GM10266 (cell line): Measurements from ENCODE around the gene TSG101.
A peak's percentile ranks its signal among the peaks of the same experiment; 100 is the strongest.

Experiments
- DNase-seq: peaks from one replicate; pipeline ENCODE4 v3.0.0; 2012; ENCODE audit errors: extremely low spot score
- CTCF ChIP-seq: IDR thresholded peaks from 2 replicates; pipeline ENCODE4 v1.5.1; 2012; ENCODE audit warnings: mild to moderate bottlenecking, low read depth; ENCODE audit not compliant: control insufficient read depth, insufficient read depth; ENCODE audit errors: missing control alignments

Gene TSG101

GRCh38 chr11:18540207-18541009, 13.7 kb upstream of the TSG101 start:
- TF ChIP-seq CTCF: peak; percentile 56
- DNase-seq: peak; percentile 30

- no peak for TF ChIP-seq CTCF
- no peak for DNase-seq
Observed at GRCh38 chr11:18536209-18536608, 9.5 kb upstream of the TSG101 start.

- no peak for DNase-seq
- no peak for TF ChIP-seq CTCF
Observed at GRCh38 chr11:18534245-18534644, 7.5 kb upstream of the TSG101 start.

DNA sequence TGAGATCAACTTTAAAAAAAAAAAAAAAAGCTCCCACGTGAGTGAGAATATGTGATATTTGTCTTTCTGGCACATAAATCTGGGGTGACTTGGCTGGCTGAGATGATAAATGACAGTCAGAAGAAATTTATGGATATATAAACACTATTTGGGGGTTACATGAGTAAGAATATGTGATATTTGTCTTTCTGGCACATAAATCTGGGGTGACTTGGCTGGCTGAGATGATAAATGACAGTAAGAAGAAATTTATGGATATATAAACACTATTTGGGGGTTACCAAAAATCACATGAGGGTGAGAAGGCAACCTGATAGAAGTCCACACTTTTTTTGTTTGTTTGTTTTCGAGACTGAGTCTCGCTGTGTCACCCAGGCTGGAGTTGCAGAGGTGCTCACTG, 6.6 kb upstream of the TSG101 start:
- DNase-seq: no peak
- TF ChIP-seq CTCF: no peak

DNA sequence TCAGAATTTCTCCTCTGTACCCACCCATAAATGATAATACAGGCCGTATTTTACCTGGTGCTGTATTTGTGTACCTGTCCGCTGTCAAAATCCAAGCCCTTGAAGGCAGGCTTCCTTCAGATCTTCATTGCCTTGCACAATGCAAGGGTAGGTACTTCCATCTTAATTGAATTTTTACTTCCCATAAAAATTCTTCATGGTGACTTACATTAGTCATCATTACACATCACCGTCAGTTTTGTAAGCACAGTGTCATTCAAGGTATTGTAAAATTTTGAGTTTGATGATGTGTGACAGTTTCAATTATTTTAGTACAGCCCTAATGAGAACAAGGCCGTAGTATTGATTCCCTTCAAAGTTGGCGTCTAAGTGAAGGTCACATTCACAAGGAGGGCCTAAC, 770 bp upstream of the TSG101 start:
- TF ChIP-seq CTCF: no peak

DNA sequence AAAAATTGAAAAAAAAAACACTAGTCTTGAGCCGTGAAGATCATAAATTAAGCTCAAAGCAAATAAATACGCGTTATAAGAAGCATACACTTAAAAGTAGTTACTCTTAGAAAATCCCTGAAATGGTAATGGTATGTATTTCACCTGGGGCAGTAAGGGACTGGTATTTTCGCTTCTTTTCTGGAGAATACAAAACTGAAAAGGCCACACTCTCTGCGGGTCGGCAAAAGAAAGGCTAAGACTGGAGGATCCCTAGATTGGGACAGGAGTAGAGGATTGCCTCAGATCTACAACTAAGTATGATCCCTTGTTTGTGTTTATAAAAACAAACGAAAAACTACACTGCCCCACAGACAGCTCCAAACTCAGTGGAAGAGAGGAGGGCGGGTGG, 617 bp downstream of the TSG101 start:
- no peak for DNase-seq
- TF ChIP-seq CTCF: no peak

More for the DNA sequence above, 770 bp upstream of the TSG101 start:
- no peak for DNase-seq

GRCh38 chr11:18524248-18524647, 2.5 kb downstream of the TSG101 start:
- no peak for TF ChIP-seq CTCF
- no peak for DNase-seq
